Pancreas (tissue), 10 donors: ENCODE data around the gene WDR86. TPM values are rescaled to one million over a fixed set of nuclear protein-coding genes. Genes with fewer than 3 reads are reported as not detected.

Experiments used
- ATAC-seq, 4 donors: fragments of 200-7000 bp; cut with Tn5 transposase; one replicate each; pipeline versions ENCODE4 v1.8.0 to v1.9.1; 2020; ENCODE audit warnings: mild to moderate bottlenecking in 4 of 4, moderate library complexity in 4 of 4
- DNase-seq, 6 donors: peaks; one replicate each; pipeline ENCODE4 v3.0.0-alpha.2; 2020
- FAIRE-seq: peaks from 2 replicates; lab custom pipeline; 2012; peaks lifted over from hg19 to GRCh38; lab: Jason Lieb, UNC
- H3K27ac ChIP-seq, 4 donors: fragments of 200-600 bp; sonication (generic); 1 replicate in 3 of 4; 2 replicates in 1 of 4; pipeline versions ENCODE4 v1.5.0 to v1.8.0; 2020
- H3K27me3 ChIP-seq, 4 donors: fragments of 200-600 bp; one replicate each; pipeline ENCODE4 v1.8.0; 2021
- H3K36me3 ChIP-seq, 3 donors: fragments of 200-600 bp; sonication (generic) in 1 of 3; one replicate each; pipeline versions ENCODE4 v1.5.0 to v1.8.0; 2020 to 2021
- H3K4me1 ChIP-seq, 3 donors: fragments of 200-600 bp; one replicate each; pipeline ENCODE4 v1.8.0; 2021
- H3K4me3 ChIP-seq, 4 donors: fragments of 200-600 bp; sonication (generic) in 2 of 4; one replicate each; pipeline versions ENCODE4 v1.5.0 to v1.8.0; 2020 to 2021
- H3K9me3 ChIP-seq, 4 donors: fragments of 200-600 bp; one replicate each; pipeline ENCODE4 v1.8.0; 2021
- WGBS, 2 donors: extraction: QIAGEN DNeasy Blood & Tissue Kit; methylation state at CpG; one replicate each; pipeline ENCODE4 v1.1.7; 2013; 5-methylcytosine and 5-hydroxymethylcytosine counted together
- intact Hi-C, 3 donors: fragments of 100-400 bp; cut with DNase I; formaldehyde crosslinking; loops; one replicate each; pipeline versions ENCODE4 v1.11.1 to v1.14.2; 2022
- polyA plus RNA-seq, 2 donors: library from polyadenylated mRNA; stranded (reverse); fragments of 200-250 nt; gene quantifications; one replicate each; pipeline ENCODE4 v1.2.3, GENCODE V29; 2013
- total RNA-seq, 6 donors: library from RNA; stranded (reverse); fragmentation: NEBNext Ultra II Directional in 4 of 6; extraction: Animal tissue kit (Norgen Biotek cat#: 25700) in 4 of 6; gene quantifications; one replicate each; pipeline versions ENCODE4 v1.2.1 to v1.2.4, GENCODE V29; 2021 to 2023
- TF ChIP-seq, protein P1 (sequence below), 4 donors: fragments of 200-600 bp; sonication (generic) in 3 of 4; IDR thresholded peaks; one replicate each; pipeline versions ENCODE4 v1.5.0 to v1.8.0; 2021; ENCODE audit warnings: antibody characterized with exemption in 4 of 4
- donor health status: healthy with polysubstance abuse.
- donor health status: DM: no; HTN: no; CAD: no; lungs with moderate emphysema.
- donor health status: DM: no; HTN: no; CAD: no.
- donor health status: control.
- donor health status: control.
- donor health status: Bipolar disorder and iron deficiency.
- donor health status: DM: yes; HTN: yes; CAD: no.
- donor health status: DM: no; HTN: no; CAD: no.
- donor health status: DM: no; HTN: no; CAD: no.
- donor health status: DM: yes; HTN: yes; CAD: no.

WDR86 gene
- total and polyA plus RNA-seq, 8 donors = 0.28 to 1.7 (median 1.0) TPM

DNA sequence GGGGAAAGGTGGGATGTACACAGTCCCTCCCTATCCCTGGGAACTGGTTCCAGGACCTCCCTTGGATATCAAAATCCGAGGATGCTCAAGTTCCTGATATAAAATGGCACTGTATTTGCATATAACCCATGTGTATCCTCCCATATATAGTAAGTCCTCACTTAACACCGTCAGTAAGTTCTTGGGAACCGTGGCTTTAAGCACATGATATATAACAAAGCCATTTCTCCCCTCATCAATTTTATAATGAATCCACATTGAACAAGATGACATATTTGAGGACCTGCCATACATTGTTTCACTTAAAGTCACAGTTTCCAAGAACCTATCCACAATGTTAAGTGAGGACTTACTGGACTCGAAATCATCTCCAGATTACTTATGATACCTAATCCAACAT, 24.7 kb upstream of the WDR86 start:
- Histone ChIP-seq H3K27me3 (peaks cover 0 to 5% (median 0%) of the 10 kb centered on the region in 4 donors), H3K9me3 (no peaks in the 10 kb centered on the region), H3K4me3 (no peak overlapping the region), H3K27ac (no peak overlapping the region), H3K4me1 (peaks cover 0 to 8% (median 0%) of the 10 kb centered on the region in 3 donors), H3K36me3 (no peaks in the 10 kb centered on the region)
- intact Hi-C loops = no loop called here
- DNase-seq (no peak), ATAC-seq (no peak), FAIRE-seq (no peak)
- 86 to 88% methylated on average over 4 of the region's 4 CpGs for whole genome bisulfite sequencing, 2 donors
- TF ChIP-seq, protein P1, sequence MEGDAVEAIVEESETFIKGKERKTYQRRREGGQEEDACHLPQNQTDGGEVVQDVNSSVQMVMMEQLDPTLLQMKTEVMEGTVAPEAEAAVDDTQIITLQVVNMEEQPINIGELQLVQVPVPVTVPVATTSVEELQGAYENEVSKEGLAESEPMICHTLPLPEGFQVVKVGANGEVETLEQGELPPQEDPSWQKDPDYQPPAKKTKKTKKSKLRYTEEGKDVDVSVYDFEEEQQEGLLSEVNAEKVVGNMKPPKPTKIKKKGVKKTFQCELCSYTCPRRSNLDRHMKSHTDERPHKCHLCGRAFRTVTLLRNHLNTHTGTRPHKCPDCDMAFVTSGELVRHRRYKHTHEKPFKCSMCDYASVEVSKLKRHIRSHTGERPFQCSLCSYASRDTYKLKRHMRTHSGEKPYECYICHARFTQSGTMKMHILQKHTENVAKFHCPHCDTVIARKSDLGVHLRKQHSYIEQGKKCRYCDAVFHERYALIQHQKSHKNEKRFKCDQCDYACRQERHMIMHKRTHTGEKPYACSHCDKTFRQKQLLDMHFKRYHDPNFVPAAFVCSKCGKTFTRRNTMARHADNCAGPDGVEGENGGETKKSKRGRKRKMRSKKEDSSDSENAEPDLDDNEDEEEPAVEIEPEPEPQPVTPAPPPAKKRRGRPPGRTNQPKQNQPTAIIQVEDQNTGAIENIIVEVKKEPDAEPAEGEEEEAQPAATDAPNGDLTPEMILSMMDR (IDR thresholded peaks at IDR 0.05) = no peak

DNA sequence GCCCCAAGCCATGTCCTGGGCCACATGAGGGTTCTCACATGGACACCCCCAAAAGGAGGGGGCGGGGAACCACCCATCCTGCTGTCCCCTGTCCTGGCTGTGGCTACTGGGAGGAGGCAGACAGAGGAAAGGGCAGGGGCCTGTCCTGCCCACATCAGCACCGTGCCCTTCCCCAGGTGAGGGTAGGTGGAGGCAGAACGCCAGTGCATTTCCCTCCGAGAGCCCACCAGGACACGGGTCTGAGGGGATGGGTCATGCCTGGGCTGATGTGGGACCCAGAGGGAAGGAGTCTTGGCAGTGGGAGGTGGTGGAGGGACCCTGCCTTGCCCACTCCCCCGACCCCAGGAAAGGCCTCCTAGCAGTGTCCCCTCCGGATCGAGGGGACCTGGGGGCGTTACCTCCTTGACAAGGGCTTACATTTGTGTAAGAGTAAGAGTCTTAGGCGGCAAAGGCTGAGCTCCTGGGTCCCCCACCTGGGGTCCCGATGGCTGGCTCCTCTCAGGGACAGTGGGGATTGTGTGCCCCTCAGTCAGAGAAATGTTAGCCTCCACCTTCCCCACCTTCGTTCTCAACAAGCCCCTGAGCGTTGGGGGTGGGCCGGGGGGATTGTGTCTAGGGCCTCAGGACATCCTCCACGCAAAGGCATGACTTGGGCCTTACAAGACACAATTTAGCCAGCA, 24.0 kb upstream of the WDR86 start:
- ATAC-seq (no peak), FAIRE-seq (no peak)
- intact Hi-C loops = no loop called here

DNA sequence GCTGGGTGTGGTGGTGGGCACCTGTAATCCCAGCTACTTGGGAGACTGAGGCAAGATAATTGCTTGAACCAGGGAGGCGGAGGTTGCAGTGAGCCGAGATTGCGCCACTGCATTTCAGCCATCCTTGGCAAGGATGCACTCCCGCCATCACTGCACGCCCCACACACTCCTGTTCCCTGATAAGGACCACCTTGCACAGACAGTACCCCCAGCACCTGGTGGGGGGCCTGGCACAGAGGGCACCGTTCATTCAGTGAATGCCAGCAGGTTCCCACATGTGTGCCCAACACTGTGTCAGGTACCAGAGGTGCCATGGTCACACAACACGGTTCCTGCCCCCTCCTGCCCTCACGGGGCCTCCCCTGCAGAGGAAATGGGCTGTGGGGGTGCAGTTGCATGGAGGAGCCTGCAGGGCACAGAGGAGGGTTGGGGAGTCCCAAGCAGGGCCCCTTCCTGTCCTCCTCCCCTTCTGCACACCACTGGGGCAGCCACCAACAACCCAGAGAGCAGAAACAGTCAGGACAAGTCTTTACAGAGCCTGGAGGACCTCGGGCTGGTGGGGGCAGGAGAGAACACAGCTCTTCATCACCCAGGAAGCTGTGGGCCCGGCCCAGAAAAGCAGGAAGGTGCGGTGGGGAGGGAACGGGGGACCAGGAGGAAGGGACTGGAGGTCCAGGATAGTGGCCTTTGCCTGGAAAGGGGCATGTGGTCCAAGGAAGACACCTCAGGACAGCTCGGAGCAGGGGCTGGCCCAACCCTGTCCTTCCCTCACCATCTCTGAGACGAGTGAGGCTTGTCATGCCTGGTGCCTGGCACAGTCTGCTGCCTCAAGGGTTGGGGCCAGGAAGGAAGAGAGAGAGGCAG, 23.1 kb upstream of the WDR86 start:
- Histone ChIP-seq H3K27me3 (no peaks in the 10 kb centered on the region), H3K36me3 (no peaks in the 10 kb centered on the region), H3K9me3 (no peaks in the 10 kb centered on the region), H3K4me3 (no peak overlapping the region), H3K4me1 (peaks cover 0 to 12% (median 0%) of the 10 kb centered on the region in 3 donors), H3K27ac (no peak overlapping the region)
- ATAC-seq (no peak), DNase-seq (peak in 1 of 6 donors; percentile 49), FAIRE-seq (no peak)
- 81 to 83% methylated on average over 14 of the region's 14 CpGs for WGBS, 2 donors
- TF ChIP-seq, protein P1 (IDR thresholded peaks at IDR 0.05) = no peak
- intact Hi-C loops = no loop called here

More for the DNA sequence above, 24.0 kb upstream of the WDR86 start:
- Histone ChIP-seq H3K9me3 (no peaks in the 10 kb centered on the region), H3K27me3 (no peaks in the 10 kb centered on the region), H3K27ac (no peak overlapping the region), H3K36me3 (no peaks in the 10 kb centered on the region), H3K4me3 (no peak overlapping the region), H3K4me1 (peaks cover 0 to 12% (median 0%) of the 10 kb centered on the region in 3 donors)
- no peak for DNase-seq
- TF ChIP-seq, protein P1 (IDR thresholded peaks at IDR 0.05) = no peak
- WGBS, 2 donors = 86 to 92% methylated on average over 15 of the region's 15 CpGs

DNA sequence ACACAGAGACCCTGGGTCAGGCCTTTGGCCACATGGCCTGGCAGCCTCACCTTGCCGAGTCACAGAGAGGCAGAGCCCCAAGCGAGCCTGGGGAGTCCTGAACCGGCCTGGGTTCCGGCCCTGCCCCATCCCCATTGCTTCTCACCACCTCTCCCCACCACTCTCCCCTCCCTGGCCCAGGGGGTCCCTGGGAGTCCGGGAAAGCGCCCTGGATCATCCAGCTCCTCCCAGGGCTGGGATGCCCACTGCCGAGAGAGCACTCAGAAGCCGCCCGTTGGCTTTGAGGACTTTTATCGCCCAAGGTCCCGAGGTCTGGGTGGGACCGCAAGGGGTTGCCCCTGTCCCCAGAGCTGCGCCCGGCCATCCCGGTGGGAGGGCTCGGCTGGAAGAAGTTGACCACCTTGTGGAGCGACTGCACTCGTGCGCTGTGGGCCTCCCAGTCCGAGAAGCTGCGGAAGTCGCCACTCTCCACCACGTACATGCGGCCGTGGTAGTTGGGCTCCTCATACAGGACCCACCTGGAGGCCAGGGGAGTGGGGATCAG, 22.0 kb upstream of the WDR86 start:
- no peak overlapping the region for H3K27ac ChIP-seq
- H3K4me3 ChIP-seq = no peak overlapping the region
- H3K27me3 ChIP-seq = no peaks in the 10 kb centered on the region
- no peak for FAIRE-seq
- TF ChIP-seq, protein P1 (IDR thresholded peaks at IDR 0.05) = no peak
- intact Hi-C loops = no loop called here
- H3K4me1 ChIP-seq = peaks cover 0 to 12% (median 0%) of the 10 kb centered on the region in 3 donors
- DNase-seq = peak in 2 of 6 donors; percentile 43 to 71
- no peaks in the 10 kb centered on the region for H3K9me3 ChIP-seq
- WGBS, 2 donors = 94 to 95% methylated on average over 25 of the region's 25 CpGs
- ATAC-seq = no peak
- H3K36me3 ChIP-seq = no peaks in the 10 kb centered on the region
